Heart left ventricle (tissue), 16 donors: ENCODE measurements around the gene ASXL1. TPM values are rescaled to one million over a fixed set of nuclear protein-coding genes. Genes with fewer than 3 reads are reported as not detected.

Experiments
- ATAC-seq, 4 donors: fragments of 200-7000 bp; cut with Tn5 transposase; one replicate each; pipeline ENCODE4 v1.9.1; 2020 to 2022; ENCODE audit warnings: moderate library complexity in 4 of 4, mild to moderate bottlenecking in 3 of 4, moderate number of reproducible peaks in 1 of 4
- DNase-seq, 5 donors: peaks; one replicate each; pipeline ENCODE4 v3.0.0-alpha.2; 2020
- H3K27ac ChIP-seq, 12 donors: fragments of 200-600 bp; sonication (generic) in 4 of 12; one replicate each; pipeline versions ENCODE4 v1.5.0 to v1.8.0; 2016 to 2022; ENCODE audit warnings: mild to moderate bottlenecking in 2 of 12
- H3K27me3 ChIP-seq, 9 donors: fragments of 200-600 bp; sonication (generic) in 2 of 9; one replicate each; pipeline versions ENCODE4 v1.5.1 to v1.8.0; 2016 to 2022; ENCODE audit warnings: mild to moderate bottlenecking in 3 of 9
- H3K36me3 ChIP-seq, 9 donors: fragments of 200-600 bp; sonication (generic) in 2 of 9; one replicate each; pipeline versions ENCODE4 v1.5.0 to v1.8.0; 2018 to 2022; ENCODE audit warnings: mild to moderate bottlenecking in 2 of 9
- H3K4me1 ChIP-seq, 12 donors: fragments of 200-600 bp; sonication (generic) in 4 of 12; one replicate each; pipeline versions ENCODE4 v1.5.0 to v1.8.0; 2016 to 2022; ENCODE audit warnings: mild to moderate bottlenecking in 3 of 12
- H3K4me3 ChIP-seq, 12 donors: fragments of 200-600 bp; sonication (generic) in 4 of 12; one replicate each; pipeline versions ENCODE4 v1.5.0 to v1.8.0; 2017 to 2022; ENCODE audit warnings: mild to moderate bottlenecking in 9 of 12, moderate library complexity in 4 of 12
- H3K9me3 ChIP-seq, 12 donors: fragments of 200-600 bp; sonication (generic) in 4 of 12; one replicate each; pipeline versions ENCODE4 v1.5.0 to v1.8.0; 2016 to 2022; ENCODE audit warnings: mild to moderate bottlenecking in 1 of 12
- CTCF ChIP-seq, 12 donors: fragments of 200-600 bp; sonication (generic) in 4 of 12; IDR thresholded peaks; one replicate each; pipeline versions ENCODE4 v1.5.0 to v1.8.0; 2018 to 2022; ENCODE audit warnings: antibody characterized with exemption in 12 of 12, mild to moderate bottlenecking in 5 of 12
- POLR2A ChIP-seq, 2 donors: fragments of 450-650 bp; IDR thresholded peaks; one replicate each; pipeline ENCODE4 v1.6.1; 2017; ENCODE audit warnings: antibody characterized with exemption in 2 of 2, mild to moderate bottlenecking in 2 of 2, moderate library complexity in 2 of 2
- WGBS, 4 donors: extraction: QIAGEN DNeasy Blood & Tissue Kit in 2 of 4; methylation state at CpG; one replicate each; pipeline versions ENCODE4 v1.1.5 to v1.1.7; 2013 to 2018; 5-methylcytosine and 5-hydroxymethylcytosine counted together
- intact Hi-C, 10 donors: fragments of 100-400 bp; cut with DNase I; formaldehyde crosslinking; loops; one replicate each; pipeline versions ENCODE4 v1.11.1 to v1.14.2; 2022
- polyA plus RNA-seq, 2 donors: library from polyadenylated mRNA; stranded (reverse); fragments of 200-250 nt; gene quantifications; one replicate each; pipeline ENCODE4 v1.2.3, GENCODE V29; 2013
- total RNA-seq, 9 donors: library from RNA; depleted of rRNA in 2 of 9; stranded (reverse); fragments of >200 nt in 2 of 9; fragmentation: NEBNext Ultra II Directional in 3 of 9; extraction: Animal tissue kit (Norgen Biotek cat#: 25700) in 3 of 9; gene quantifications; one replicate each; pipeline versions ENCODE4 v1.1.0 to v1.2.4, GENCODE V29; 2016 to 2023
- donor health status: ischemic (EF 13 %, LVEDD 7.1; RV severe dilation, severe dysfunction).
- donor health status: healthy with polysubstance abuse.
- donor health status: DM: no; HTN: yes; CAD: no.
- donor health status: DM: no; HTN: no; CAD: no.
- donor health status: ischemic (EF 25% LVEDD 6.9; RV normal size, moderate dysfunction).
- donor health status: ischemic (EF 25% LVEDD 5.7; RV mildly dilated, moderate dysfunction).
- donor health status: healthy.
- donor health status: DM: yes; HTN: yes; CAD: no.
- donor health status: ischemic (EF 35%, LVEDD 5.7; RV mildly dilated, moderate dysfunction).
- donor health status: nonischemic (EF 11% LVEDD 7.7; RV severe dilation, severe dysfunction).
- donor health status: DM: yes; HTN: yes; CAD: no.
- donor health status: PGD.
- donor health status: ischemic (EF 29% LVEDD 5.4; RV normal size, mild dysfunction).
- donor health status: nonischemic (EF 23%, LVEDD 6.1; RV moderate dilation, normal function).

The ASXL1 gene
- total and polyA plus RNA-seq, 11 donors: 15.1 to 50.1 (median 26.5) TPM

DNA sequence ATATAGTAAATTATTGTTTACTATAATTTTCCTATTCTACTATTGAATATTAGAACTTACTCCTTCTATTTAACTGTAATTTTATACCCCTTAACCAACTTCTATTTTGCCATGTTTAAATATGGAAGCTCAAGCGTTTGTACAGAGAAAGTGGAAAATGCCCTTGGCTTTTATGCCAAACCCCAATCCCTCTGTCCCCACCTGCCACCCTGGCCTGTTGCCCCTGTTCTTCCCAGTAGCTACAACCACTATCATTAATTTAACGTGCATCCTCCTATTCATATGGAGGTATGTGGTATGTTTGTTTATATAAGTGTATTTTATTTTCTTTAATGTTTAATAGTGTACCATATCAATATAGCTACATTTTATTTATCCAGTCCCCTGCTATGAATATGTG is 58.1 kb downstream of the ASXL1 start:
- no peak for DNase-seq
- no peaks in the 10 kb centered on the region for H3K27me3 ChIP-seq
- no peak overlapping the region for H3K27ac ChIP-seq
- peaks cover 0 to 4% (median 0%) of the 10 kb centered on the region in 9 donors for H3K36me3 ChIP-seq
- no peak for TF ChIP-seq POLR2A (IDR thresholded peaks at IDR 0.05)
- no peak for TF ChIP-seq CTCF (IDR thresholded peaks at IDR 0.05)
- WGBS, 4 donors: 80 to 85% (median 83%) methylated on average over 2 of the region's 2 CpGs
- intact Hi-C loops: no loop called here
- peaks cover 0 to 18% (median 2%) of the 10 kb centered on the region in 12 donors for H3K4me1 ChIP-seq
- no peaks in the 10 kb centered on the region for H3K9me3 ChIP-seq
- ATAC-seq: no peak
- no peak overlapping the region for H3K4me3 ChIP-seq

GRCh38 chr20:32418376-32418775 is 60.2 kb downstream of the ASXL1 start:
- intact Hi-C loops: no loop called here
- H3K4me3 ChIP-seq: no peak overlapping the region
- no peak for ATAC-seq
- TF ChIP-seq POLR2A (IDR thresholded peaks at IDR 0.05) (no peak), CTCF (IDR thresholded peaks at IDR 0.05) (no peak)
- H3K4me1 ChIP-seq: peaks cover 0 to 18% (median 2%) of the 10 kb centered on the region in 12 donors
- H3K27ac ChIP-seq: no peak overlapping the region
- H3K36me3 ChIP-seq: no peaks in the 10 kb centered on the region
- DNase-seq: no peak
- no peaks in the 10 kb centered on the region for H3K9me3 ChIP-seq
- H3K27me3 ChIP-seq: no peaks in the 10 kb centered on the region
- WGBS, 4 donors: 85 to 97% (median 97%) methylated on average over 2 of the region's 2 CpGs

DNA sequence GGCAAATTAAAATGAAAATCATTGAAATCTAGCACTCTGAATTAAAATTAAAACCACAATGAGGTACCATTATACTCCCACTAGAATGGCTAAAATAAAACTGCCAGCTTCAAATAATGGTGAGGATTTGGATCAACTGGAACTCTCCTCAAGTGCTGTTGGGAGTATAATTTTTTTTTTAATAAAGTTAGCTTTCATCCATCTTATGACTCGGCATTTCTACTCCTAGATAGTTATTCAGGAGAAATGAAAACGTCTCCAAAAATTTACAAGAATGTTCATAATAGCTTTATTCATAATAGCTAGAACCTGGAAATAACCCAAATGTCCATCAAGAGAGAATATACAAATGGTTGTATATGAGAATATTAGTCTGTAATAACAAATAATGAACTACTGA is 63.2 kb downstream of the ASXL1 start:
- ATAC-seq (no peak), DNase-seq (no peak)
- Histone ChIP-seq H3K4me3 (no peak overlapping the region), H3K4me1 (no peaks in the 10 kb centered on the region), H3K9me3 (no peaks in the 10 kb centered on the region), H3K36me3 (peaks cover 0 to 3% (median 0%) of the 10 kb centered on the region in 9 donors), H3K27me3 (no peaks in the 10 kb centered on the region), H3K27ac (no peak overlapping the region)
- TF ChIP-seq POLR2A (IDR thresholded peaks at IDR 0.05) (no peak), CTCF (IDR thresholded peaks at IDR 0.05) (no peak)
- WGBS, 4 donors: 72 to 80% (median 74%) methylated on average over 2 of the region's 2 CpGs
- intact Hi-C loops: no loop called here

- peaks cover 0 to 64% (median 52%) of the 10 kb centered on the region in 9 donors for H3K36me3 ChIP-seq
These were observed 69.9 kb downstream of the ASXL1 start for GRCh38 chr20:32427996-32428395.

More at GRCh38 chr20:32427996-32428395, 69.9 kb downstream of the ASXL1 start:
- no peak overlapping the region for H3K27ac ChIP-seq
- 90 to 94% (median 92%) methylated on average over 6 of the region's 6 CpGs for WGBS, 4 donors
- H3K4me1 ChIP-seq: peaks cover under 1 to 15% (median 8%) of the 10 kb centered on the region in 12 donors
- TF ChIP-seq POLR2A (IDR thresholded peaks at IDR 0.05): no peak
- no peak for TF ChIP-seq CTCF (IDR thresholded peaks at IDR 0.05)
- H3K27me3 ChIP-seq: no peaks in the 10 kb centered on the region
- ATAC-seq: no peak
- intact Hi-C loops: loop anchor here in 1 of 10 donors (5.0 kb wide), 1 partner anchor 71 kb away; the partner anchor contains the start of gene ASXL1
- H3K4me3 ChIP-seq: no peak overlapping the region
- H3K9me3 ChIP-seq: no peaks in the 10 kb centered on the region
- DNase-seq: no peak
